ENCODE measurements around the gene KRTAP10-1. TPM values are rescaled to one million over a fixed set of nuclear protein-coding genes. Genes with fewer than 3 reads are reported as not detected.

Gene KRTAP10-1
- total and polyA plus RNA-seq, 4 donors = not detected

GRCh38 chr21:44490405-44490804 lies 49.6 kb downstream of the KRTAP10-1 start:
- DNase-seq (ENCODE audit: low spot score) = no peak
- 97% methylated on average over 19 of the region's 19 CpGs for WGBS
- Histone ChIP-seq H3K9ac (ENCODE audit: low read depth in 1 of 2, low read length in 2 of 2) (no peak overlapping the region), H3K9me3 (ENCODE audit: control insufficient read depth in 4 of 4, low read length in 3 of 4) (peaks cover 0 to 3% (median 2%) of the 10 kb centered on the region in 4 donors), H3K4me1 (ENCODE audit: control insufficient read depth in 4 of 4, insufficient read depth in 4 of 4, low read length in 3 of 4) (peaks cover 0 to 11% (median 8%) of the 10 kb centered on the region in 4 donors), H3K27ac (ENCODE audit: low read depth in 1 of 2, low read length in 2 of 2) (no peak overlapping the region), H3K36me3 (ENCODE audit: control insufficient read depth in 4 of 4, insufficient read depth in 3 of 4, low read depth in 1 of 4, low read length in 3 of 4) (peaks cover 1 to 8% (median 3%) of the 10 kb centered on the region in 4 donors), H3K4me3 (ENCODE audit: low read depth in 1 of 3, low read length in 3 of 3) (no peak overlapping the region), H3K27me3 (ENCODE audit: control insufficient read depth in 4 of 4, insufficient read depth in 4 of 4, low read length in 3 of 4) (no peaks in the 10 kb centered on the region)
- TF ChIP-seq MAX (IDR thresholded peaks at IDR 0.05) (no peak), REST (IDR thresholded peaks at IDR 0.05) (no peak), FOXA2 (IDR thresholded peaks at IDR 0.05) (no peak), FOXA1 (IDR thresholded peaks at IDR 0.05) (no peak), NR2F2 (IDR thresholded peaks at IDR 0.05) (no peak), JUND (IDR thresholded peaks at IDR 0.05) (no peak), CTCF (IDR thresholded peaks at IDR 0.05; ENCODE audit: low read depth, low read length, missing input control) (no peak), TAF1 (conservative IDR thresholded peaks at IDR 0.05) (no peak), EGR1 (IDR thresholded peaks at IDR 0.05; ENCODE audit: low read depth in 2 of 2) (no peak), HNF4G (IDR thresholded peaks at IDR 0.05) (no peak), SP1 (IDR thresholded peaks at IDR 0.05) (no peak), RXRA (IDR thresholded peaks at IDR 0.05) (no peak)

- H3K9ac ChIP-seq (ENCODE audit: low read depth in 1 of 2, low read length in 2 of 2) = no peak overlapping the region
- no peaks in the 10 kb centered on the region for H3K27me3 ChIP-seq (ENCODE audit: control insufficient read depth in 4 of 4, insufficient read depth in 4 of 4, low read length in 3 of 4)
- H3K36me3 ChIP-seq (ENCODE audit: control insufficient read depth in 4 of 4, insufficient read depth in 3 of 4, low read depth in 1 of 4, low read length in 3 of 4) = peaks cover 1 to 8% (median 3%) of the 10 kb centered on the region in 4 donors
- peaks cover 0 to 16% (median 10%) of the 10 kb centered on the region in 4 donors for H3K4me1 ChIP-seq (ENCODE audit: control insufficient read depth in 4 of 4, insufficient read depth in 4 of 4, low read length in 3 of 4)
- DNase-seq (ENCODE audit: low spot score) = no peak
- H3K9me3 ChIP-seq (ENCODE audit: control insufficient read depth in 4 of 4, low read length in 3 of 4) = peaks cover 0 to 3% (median 2%) of the 10 kb centered on the region in 4 donors
- H3K4me3 ChIP-seq (ENCODE audit: low read depth in 1 of 3, low read length in 3 of 3) = no peak overlapping the region
- WGBS = 50% methylated on average over 7 of the region's 7 CpGs
- no peak overlapping the region for H3K27ac ChIP-seq (ENCODE audit: low read depth in 1 of 2, low read length in 2 of 2)
- TF ChIP-seq TAF1 (conservative IDR thresholded peaks at IDR 0.05) (no peak), YY1 (IDR thresholded peaks at IDR 0.05) (no peak), GABPA (IDR thresholded peaks at IDR 0.05 in 1 of 2, conservative IDR thresholded peaks at IDR 0.05 in 1 of 2) (no peak), JUND (IDR thresholded peaks at IDR 0.05) (no peak), FOXA2 (IDR thresholded peaks at IDR 0.05) (no peak), MAX (IDR thresholded peaks at IDR 0.05) (no peak), SP1 (IDR thresholded peaks at IDR 0.05) (no peak), RAD21 (IDR thresholded peaks at IDR 0.05) (no peak), REST (IDR thresholded peaks at IDR 0.05) (no peak), FOXA1 (IDR thresholded peaks at IDR 0.05) (no peak), ZBTB33 (IDR thresholded peaks at IDR 0.05) (no peak), HNF4G (IDR thresholded peaks at IDR 0.05) (no peak), NR2F2 (IDR thresholded peaks at IDR 0.05) (no peak), CTCF (IDR thresholded peaks at IDR 0.05; ENCODE audit: low read depth, low read length, missing input control) (no peak), ATF3 (IDR thresholded peaks at IDR 0.05) (no peak), EGR1 (IDR thresholded peaks at IDR 0.05; ENCODE audit: low read depth in 2 of 2) (no peak), RXRA (IDR thresholded peaks at IDR 0.05) (no peak)
Measured at GRCh38 chr21:44489962-44490361, 50.0 kb downstream of the KRTAP10-1 start.

Data from liver (tissue), 9 donors.